HS-27A (cell line): ENCODE measurements around the gene ARPC2.

Source experiments
- DNase-seq: peaks from one replicate; pipeline ENCODE4 v3.0.0-alpha.2; 2012; ENCODE audit warnings: low read depth, missing footprints

ARPC2 gene

DNA sequence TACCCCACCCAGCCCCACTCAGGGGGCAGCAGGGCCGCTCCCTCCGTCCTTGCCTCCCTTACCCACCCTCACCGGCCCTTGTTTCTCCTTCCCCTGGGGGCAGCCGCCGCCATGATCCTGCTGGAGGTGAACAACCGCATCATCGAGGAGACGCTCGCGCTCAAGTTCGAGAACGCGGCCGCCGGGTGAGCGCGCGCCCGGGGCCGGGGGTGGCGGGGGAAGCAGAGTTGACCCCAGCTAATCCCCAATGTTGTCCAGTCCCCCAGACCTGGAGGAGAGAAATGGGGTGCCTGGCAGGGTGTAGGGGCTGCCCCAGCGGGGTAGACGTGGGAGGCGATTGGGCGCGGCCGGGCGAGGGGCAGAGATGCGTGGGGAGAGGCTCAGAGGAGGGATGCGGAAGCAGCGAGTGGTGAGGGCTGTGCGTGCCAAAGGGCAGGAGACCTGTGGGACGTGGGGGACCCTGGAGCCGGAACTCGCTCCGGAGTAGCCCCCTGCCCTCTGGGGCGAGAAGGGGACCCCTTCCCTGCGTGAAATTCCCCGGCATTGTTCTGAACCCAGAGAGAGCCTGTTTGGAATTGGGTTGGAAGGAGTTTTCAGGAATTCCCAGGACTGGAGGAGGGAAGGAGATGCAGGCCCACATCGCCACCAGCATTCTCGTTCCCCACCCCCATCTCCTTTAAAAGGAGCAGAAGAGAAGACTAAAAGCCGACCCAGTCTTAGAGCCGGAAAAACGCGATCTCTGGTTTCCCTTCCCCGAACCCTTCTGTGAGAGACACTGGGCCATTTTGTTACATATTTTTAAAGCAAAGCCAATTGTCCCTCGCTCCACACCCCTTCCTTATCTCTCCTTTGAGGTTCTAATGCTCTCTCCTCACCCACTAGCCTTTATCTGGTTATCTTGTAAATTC, 625 bp downstream of the ARPC2 start:
- no peak for DNase-seq

DNA sequence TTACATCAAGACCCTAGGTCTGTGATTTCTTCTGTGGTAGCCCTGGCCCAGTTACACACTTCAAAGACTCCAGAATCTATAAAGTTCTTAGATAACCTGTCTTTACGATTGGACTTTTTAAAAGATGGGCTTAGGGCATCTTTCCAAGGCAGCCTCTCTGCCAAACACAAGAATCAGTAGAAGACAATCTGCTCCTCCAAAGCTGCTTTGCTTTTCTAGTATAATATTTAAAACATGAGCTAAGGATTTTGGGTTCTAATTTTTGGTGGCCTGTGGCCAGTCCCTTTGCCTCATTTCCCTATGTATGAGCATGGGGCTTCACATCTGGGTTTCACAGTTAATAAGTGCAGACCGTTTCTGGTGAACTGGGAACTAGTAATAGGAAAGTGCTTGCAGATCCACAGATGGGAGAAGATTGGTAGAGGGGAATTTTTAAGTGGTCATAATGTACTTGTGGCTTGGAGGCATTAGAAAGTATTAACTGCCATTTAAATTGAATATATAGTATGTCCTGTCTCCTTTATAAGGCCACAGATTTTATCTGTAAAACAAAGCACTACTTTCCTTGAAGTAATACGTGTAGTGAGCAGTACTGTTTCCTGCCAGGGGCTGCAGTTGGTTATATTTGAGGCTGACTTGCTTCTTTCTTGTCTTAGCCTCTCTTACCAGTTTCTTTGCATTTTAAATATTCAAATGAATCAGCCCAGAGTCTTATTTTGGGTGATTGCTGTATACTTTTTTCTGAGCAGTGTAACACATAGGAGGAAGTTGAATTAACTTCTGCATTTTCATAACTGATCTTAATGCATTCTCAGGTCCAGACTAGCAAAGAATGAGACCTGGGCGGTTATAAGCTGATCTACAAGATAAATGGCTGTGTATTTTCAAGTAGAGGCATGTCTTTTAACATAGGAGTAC, 1.5 kb downstream of the ARPC2 start:
- DNase-seq, result no peak

DNA sequence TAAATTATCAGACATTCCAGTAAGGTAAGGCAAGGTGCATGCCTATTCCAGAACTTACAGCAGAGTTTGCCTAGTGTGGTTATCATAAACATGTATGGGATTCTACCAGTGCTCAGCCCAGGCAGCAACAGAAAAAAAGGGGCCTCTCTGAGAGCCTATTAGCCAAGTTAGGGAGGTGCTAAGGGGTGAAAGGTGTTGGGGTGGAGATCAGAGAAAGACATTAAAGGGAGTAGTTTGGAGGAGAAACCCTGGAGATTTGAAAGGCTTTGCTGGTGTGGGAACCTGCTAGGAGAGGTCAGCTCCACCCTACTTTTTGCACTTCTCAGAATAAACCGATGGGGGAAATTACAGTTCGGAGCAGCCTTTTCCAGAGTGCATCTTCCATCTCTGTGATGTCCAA, 2.9 kb downstream of the ARPC2 start:
- no peak for DNase-seq

DNA sequence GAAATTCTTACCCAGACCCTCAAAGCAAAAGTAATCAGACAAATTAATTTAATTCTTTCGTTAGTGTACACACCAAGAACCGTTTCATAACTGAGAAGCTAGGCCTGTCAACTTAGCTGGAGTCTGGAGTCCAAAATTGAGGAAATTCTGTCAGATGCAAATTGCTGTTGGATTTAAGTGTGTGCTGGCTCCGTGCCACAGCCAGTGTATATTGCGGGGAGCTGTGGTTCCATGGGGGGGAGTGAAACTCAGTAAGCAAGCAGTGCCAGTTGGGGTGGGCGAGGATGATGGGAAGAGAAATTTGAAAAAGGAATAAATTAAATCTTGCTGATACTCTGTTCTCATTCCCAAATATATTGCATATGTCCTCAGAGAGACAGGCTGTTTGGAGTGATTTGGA, 4.0 kb downstream of the ARPC2 start:
- no peak for DNase-seq

DNA sequence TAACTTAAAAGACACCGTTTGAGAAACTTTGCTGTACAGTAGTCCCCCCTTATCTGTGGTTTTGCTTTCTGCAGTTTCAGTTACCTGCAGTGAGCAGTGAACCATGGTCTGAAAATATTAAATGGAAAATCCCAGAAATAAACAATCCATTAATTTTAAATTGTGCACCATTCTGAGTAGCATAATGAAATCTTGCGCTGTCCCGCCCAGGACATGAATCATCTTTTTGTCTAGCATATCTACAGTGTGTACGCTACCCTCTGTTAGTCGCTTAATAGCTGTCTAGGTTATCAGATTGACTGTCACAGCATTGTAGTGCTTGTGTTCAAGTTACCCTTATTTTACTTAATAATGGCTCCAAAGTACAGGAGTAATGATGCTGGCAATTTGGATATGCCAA, 6.1 kb downstream of the ARPC2 start:
- no peak for DNase-seq

DNA sequence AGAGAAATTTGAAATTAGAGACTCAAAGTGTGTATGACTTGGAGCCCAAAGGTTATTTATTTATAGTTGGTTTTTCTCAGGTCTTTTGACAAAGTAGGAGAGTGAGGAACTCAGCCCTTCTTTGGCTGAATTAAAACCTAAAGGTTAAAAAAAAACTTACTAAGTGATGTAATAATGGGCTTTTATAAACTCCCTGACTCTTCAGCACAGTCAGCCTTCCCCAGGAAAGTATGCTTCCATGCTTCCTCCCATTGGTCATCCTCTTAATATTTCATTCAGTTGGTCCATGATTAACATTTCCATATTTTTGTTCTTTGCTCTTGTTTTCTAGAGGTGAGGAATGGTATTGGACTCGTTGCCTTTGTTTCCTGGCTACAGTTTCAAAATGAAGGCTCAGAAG, 7.2 kb downstream of the ARPC2 start:
- DNase-seq, result no peak

DNA sequence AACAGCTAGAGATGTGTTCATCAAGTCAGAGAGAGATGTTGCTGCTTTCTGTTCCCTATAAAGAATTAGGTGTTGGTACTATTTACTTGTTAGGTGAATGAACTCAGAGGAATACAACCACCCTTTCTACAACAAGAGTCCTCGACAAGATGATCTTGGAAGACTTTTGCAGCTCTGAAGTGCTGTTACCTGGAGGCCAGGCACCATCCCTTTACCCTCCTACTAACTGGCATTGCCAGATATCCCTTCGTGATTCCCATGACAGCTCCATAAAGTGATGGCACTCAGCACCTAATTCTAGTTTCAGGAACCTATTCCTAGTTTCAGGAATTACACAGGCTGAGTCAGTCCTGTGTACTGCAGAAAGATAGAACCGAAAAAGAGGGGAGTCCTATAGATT, 9.9 kb downstream of the ARPC2 start:
- no peak for DNase-seq

DNA sequence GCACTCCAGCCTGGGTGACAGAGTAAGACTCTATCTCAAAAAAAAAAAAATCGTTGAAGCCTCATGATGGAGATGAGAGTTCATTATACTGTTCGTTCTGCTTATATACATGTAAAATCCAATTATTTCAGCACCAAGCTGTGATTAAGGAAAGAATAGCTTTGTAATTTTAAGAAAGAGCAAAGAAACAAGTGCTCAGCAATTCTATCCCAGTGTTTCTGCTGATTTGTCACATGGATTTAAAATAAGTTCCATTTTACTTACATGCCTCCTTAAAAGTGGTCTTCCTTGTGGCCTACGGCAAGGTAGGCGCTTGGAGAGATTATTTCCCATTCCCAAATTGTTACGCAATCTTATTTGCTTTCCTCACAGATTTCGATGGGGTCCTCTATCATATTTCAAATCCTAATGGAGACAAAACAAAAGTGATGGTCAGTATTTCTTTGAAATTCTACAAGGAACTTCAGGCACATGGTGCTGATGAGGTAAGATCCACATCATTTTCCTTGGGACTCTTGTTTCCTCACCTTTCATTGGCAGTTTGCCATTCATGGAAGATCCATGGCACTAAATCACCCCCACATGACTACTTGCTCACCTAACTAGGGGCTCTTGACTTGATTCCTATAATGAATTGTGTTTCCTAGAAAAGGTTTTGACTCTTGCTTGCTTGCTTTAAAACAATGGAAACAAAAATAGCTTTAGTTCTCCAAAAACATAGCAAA, 11.5 kb downstream of the ARPC2 start:
- DNase-seq, result no peak

DNA sequence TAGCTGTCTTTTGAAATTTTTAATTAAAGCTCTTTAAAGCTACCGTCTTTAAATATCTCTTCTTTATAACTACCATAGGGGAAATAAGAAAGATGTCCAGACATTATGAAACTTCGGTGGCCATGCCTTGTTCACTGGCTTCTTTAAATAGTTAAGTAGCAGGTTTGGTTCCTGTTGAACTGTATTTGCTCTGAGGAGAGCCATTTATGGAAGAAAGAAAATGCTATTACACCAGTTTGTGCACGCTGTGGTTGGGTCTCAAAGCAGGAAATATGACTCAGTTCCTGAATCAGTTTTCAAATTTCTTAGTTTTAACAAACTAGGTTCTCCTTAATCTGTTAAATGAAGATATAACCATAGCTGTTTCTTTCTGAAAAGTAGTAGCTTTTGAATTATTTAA, 12.2 kb downstream of the ARPC2 start:
- peak; percentile 41 for DNase-seq

DNA sequence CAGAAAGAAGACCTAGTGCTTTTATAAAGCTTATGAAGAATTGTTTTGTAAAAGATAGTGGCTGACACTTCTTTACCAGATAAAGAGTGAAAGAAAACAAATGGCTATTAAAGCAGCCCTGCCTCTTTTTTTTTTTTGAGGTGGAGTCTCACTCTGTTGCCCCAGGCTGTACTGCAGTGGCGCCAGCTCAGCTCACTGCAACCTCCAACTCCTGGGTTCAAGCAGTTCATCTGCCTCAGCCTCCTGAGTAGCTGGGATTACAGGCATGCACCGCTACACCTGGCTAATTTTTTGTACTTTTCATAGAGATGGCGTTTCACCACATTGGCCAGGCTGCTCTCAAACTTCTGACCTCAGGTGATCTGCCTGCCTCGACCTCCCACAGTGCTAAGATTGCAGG, 12.9 kb downstream of the ARPC2 start:
- DNase-seq, result no peak

DNA sequence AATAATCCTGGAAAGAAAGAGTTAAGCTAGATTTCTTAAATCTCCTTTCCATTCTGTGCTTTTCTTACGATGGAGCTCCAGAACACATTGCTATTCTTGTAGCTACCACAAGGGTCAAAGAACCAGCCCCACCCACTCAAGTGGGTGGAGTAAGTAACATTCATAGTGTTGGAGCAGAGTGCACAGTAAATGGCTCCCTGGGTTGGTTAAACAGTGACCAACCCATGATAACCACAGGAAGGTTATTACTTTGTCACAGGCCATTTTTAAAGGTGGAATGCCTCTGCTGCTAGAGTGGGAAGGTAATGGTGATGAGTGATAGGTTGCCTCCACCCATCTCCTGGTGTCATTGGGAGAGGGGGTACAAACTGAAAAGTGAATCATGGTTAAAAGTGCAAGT, 13.9 kb downstream of the ARPC2 start:
- no peak for DNase-seq

DNA sequence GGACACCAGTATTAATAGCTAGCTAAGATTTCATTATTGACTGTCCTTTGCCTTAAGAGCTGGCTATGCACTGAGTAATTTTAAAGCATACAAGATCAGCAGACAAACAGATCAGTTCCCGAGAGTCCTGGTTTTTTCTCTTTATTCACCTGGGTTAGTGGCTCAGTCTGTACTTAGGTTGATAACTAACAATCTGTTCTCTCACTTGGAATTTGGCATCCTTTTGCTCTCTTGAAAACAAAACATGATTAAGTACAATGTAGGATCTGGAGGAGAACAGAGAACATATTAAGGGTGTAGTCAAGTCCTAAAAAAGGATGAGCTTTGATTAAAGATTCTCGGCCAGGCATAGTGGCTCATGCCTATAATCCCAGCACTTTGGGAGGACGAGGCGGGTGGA, 16.6 kb downstream of the ARPC2 start:
- DNase-seq, result no peak

DNA sequence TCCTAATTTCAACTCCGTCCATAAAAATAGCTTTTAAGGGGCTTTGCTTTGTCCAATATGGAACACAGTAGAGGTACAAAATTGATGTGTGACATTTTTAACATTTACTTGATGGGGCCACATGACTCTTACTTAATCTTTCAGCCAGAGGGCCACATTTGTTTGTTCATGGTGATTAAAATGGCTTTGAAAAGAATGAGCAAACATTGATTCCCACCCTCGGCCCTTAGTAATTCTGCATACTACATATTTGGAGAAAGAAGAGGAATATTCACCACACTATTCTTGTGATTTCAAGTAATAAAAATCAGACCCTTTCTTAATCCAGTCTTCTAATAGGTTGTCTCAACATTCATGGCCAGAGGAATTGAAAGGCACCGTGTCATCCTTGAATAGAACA, 17.5 kb downstream of the ARPC2 start:
- DNase-seq, result no peak

DNA sequence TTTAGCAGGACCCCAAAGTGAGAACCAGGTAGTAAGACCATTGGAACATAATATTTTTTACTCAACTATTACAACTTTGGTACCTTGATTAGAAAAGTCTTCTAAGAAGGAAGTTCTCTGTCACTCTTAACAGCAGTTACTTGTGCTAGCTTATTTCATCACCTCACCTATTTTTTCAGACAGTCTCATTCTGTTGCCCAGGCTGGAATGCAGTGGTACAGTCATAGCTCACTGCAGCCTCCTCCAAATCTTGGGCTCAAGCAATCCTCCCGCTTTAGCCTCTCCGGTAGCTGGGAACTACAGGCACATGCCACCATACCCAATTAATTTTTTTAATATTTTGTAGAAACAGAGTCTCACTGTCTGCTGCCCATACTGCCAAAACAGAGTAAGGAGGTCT, 18.0 kb downstream of the ARPC2 start:
- DNase-seq, result no peak

DNA sequence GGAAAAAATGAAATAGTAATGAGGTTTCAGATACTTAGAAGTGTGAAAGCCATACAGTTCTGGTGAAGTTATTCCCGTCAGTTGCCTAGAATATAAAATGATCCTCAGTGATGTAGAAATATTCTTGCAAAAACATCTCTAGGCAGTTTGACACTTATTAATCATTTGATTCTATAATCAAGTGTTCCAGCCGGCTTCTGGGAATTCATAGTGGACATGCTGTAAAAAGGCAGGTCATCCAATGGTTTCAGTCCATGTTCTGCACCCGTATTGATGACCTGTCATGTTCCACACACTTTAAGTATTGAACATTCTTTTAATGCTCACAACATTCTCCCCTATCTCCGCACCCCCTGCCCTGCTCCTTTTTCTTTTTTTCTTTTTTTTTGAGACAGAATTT, 19.8 kb downstream of the ARPC2 start:
- no peak for DNase-seq

DNA sequence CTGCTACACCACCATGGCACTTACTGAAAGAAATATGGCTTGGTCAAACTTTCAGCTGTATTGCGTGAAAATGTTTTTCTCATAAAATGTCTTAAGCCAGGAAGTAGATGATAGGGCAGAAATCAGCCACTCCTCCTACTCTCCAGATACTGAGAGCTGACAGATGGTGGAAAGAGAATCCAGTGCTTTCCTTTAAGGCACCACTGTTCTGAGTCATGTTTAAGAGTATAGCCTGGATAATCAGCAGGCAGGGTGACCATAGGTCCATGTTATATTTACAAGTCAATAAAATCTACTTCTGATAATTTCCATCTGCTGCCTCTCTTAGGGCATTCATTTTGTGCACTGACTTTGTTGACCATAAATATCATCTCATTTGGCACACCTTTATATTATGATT, 21.9 kb downstream of the ARPC2 start:
- no peak for DNase-seq

DNA sequence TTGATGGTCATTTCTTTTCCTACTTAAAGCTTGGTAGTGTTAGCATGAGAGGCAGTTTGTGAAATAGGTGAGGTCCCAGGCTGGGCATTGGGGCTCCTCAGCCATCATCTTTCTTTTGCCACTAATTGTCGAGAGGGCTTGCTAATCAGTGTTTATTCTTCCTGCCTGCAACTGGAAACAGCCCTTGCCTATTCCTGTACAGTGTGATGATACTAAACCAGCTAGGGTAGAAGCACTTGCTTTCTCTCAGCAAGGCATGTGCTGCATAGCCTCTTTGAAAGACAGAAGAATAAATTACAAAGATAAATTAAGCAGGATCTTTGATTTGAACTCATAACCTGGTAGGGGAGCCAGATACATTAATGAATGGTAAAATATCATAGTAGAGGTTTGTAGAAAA, 27.2 kb downstream of the ARPC2 start:
- no peak for DNase-seq

DNA sequence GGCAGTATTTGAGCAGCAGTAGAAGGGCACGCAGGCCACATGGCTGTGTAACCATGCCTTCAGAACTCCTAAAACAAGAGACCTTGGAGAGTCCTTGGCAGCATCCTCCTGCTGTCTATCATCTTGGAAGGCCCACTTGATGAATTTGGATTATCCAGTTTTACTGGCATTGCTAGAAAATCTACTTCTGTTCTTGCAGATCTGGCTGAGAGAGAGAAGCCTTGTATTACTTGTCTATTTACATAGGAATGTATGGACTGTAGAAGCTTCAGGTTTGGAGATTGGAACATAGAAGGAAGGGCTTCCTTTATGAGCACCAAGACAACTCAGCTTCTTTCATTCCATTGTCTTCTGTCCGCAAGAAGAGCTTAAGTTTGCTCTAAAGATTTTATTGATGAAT, 27.7 kb downstream of the ARPC2 start:
- DNase-seq, result no peak

DNA sequence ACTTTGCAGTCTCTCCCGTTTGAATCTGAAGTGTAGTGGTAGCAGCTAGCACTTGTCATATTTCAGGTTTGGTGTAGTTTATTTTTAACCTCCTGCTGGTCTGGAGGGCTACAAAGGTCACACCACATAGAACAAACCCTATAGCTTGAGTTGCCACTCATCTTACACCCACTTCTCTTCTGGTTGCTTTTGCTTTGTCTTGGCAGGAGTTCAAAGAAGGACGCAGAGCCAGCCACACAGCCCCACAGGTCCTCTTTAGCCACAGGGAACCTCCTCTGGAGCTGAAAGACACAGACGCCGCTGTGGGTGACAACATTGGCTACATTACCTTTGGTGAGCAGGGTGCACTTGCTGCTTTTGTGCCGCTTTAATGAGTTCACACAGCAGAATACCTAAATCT, 28.2 kb downstream of the ARPC2 start:
- no peak for DNase-seq

DNA sequence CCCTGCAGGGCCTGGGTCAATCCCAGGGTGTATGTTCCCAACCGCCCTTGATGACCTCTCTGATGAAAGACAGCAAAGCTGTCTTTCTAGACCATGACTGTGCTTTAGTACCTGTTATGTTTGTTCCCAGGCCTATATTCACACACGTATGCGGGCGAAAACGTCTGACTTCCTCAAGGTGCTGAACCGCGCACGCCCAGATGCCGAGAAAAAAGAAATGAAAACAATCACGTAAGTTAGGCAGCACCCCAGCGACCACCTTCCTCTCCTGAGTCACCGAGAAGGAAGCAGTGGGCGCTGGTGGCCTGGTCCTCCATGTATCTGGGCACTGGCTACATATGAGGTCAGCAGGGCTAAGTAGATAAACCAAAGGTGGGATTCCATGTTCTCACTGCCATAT, 32.7 kb downstream of the ARPC2 start:
- no peak for DNase-seq

DNA sequence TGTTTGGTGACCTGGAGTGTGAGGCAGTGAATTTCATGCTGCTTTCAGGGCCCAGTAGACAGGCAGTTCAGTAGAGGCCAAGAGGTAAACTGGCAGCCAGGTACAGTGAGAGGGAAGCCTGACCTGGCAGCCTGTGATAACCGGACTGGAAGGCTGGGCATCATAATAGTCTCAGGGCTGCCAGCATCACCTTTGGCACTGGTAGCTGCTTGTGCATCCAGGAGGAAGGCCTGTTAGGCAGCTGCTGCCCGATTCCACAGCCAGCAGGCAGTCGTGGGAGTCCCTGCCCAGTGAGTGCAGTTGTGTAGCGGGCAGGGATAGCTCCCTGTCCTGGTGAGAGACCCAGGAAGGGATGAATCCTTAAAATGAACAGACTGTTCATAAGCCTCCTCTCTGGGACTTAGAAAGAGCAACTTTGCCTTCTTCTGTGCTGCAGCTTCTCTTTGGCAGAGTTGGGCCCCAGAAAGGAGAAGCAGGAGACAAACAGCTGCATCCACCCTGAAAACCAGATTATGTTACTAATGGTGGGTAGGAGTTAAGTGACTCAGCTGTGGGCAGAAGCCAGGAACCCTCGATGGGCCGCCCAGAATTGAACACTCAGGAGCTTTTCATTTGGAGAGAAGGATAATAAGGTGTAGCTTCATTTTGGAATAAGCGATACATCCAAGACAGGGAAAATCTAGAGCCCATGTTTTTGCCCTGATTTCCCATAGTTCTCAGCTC, 35.7 kb downstream of the ARPC2 start:
- DNase-seq, result no peak

DNA sequence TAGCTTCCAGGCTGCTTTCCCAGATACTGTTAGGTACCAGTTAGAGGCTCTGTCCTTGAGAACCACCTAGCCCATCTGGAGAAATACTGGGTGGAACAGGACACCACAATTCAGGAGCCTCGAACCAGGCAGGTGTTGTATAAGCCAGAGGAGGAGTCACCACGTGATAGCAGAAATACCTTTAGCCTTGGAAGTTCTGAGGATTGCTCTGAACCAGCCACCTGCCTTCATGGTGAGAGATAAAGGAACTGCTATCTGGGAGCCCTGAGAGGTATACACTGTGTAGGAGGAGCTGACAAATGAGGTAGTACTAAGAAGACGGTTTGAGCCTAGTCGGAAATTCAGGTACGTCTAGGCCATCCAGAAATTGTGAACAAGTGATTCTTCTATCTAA, 36.2 kb downstream of the ARPC2 start:
- no peak for DNase-seq
